BE2C (cell line): ENCODE results near the gene LRG1.
A peak's percentile ranks its signal among the peaks of the same experiment; 100 is the strongest.

ENCODE experiments used
- DNase-seq: peaks from one replicate; pipeline ENCODE4 v3.0.0-alpha.2; 2020
- H3K27me3 ChIP-seq: fragments of 250-450 bp; sonication (Bioruptor Pico); 2 replicates; pipeline ENCODE4 v1.5.1; 2020; ENCODE audit warnings: mild to moderate bottlenecking
- H3K36me3 ChIP-seq: fragments of 250-450 bp; sonication (Bioruptor Pico); 2 replicates; pipeline ENCODE4 v1.5.1; 2020; ENCODE audit warnings: mild to moderate bottlenecking
- H3K4me1 ChIP-seq: fragments of 250-450 bp; sonication (Bioruptor Pico); 2 replicates; pipeline ENCODE4 v1.5.1; 2020
- H3K4me3 ChIP-seq: 2 replicates; pipeline ENCODE4 v1.5.1; 2011; ENCODE audit warnings: low read depth, low read length
- H3K9me3 ChIP-seq: fragments of 250-450 bp; sonication (Bioruptor Pico); 2 replicates; pipeline ENCODE4 v1.5.1; 2020
- CTCF ChIP-seq: IDR thresholded peaks from 2 replicates; pipeline ENCODE4 v1.5.1; 2012; ENCODE audit warnings: mild to moderate bottlenecking, low read depth, low read length

The LRG1 gene

GRCh38 chr19:4513248-4513647, 26.6 kb downstream of the LRG1 start:
- Histone ChIP-seq H3K9me3 (no peaks in the 10 kb centered on the region), H3K4me3 (no peak overlapping the region), H3K36me3 (no peaks in the 10 kb centered on the region), H3K27me3 (no peaks in the 10 kb centered on the region), H3K4me1 (no peaks in the 10 kb centered on the region)
- no peak for TF ChIP-seq CTCF
- DNase-seq, result no peak

- H3K36me3 ChIP-seq, result no peaks in the 10 kb centered on the region
- H3K27me3 ChIP-seq, result no peaks in the 10 kb centered on the region
- DNase-seq, result no peak
- H3K4me1 ChIP-seq, result no peaks in the 10 kb centered on the region
- TF ChIP-seq CTCF, result no peak
- H3K4me3 ChIP-seq, result no peak overlapping the region
- H3K9me3 ChIP-seq, result no peaks in the 10 kb centered on the region
These were observed 27.8 kb downstream of the LRG1 start for GRCh38 chr19:4512070-4512469.

- no peak overlapping the region for H3K4me3 ChIP-seq
- no peak for DNase-seq
- no peaks in the 10 kb centered on the region for H3K4me1 ChIP-seq
- no peak for TF ChIP-seq CTCF
- no peaks in the 10 kb centered on the region for H3K27me3 ChIP-seq
- no peaks in the 10 kb centered on the region for H3K36me3 ChIP-seq
- no peaks in the 10 kb centered on the region for H3K9me3 ChIP-seq
These were observed 28.4 kb downstream of the LRG1 start for GRCh38 chr19:4511300-4512054.

GRCh38 chr19:4510435-4511255, 29.2 kb downstream of the LRG1 start:
- no peak for DNase-seq
- no peaks in the 10 kb centered on the region for H3K36me3 ChIP-seq
- no peak for TF ChIP-seq CTCF
- no peaks in the 10 kb centered on the region for H3K4me1 ChIP-seq
- H3K4me3 ChIP-seq, result no peak overlapping the region
- H3K9me3 ChIP-seq, result no peaks in the 10 kb centered on the region
- no peaks in the 10 kb centered on the region for H3K27me3 ChIP-seq

GRCh38 chr19:4508698-4509097, 31.1 kb downstream of the LRG1 start:
- Histone ChIP-seq H3K9me3 (no peaks in the 10 kb centered on the region), H3K4me3 (no peak overlapping the region), H3K4me1 (no peaks in the 10 kb centered on the region), H3K36me3 (peaks cover 6% of the 10 kb centered on the region), H3K27me3 (no peaks in the 10 kb centered on the region)
- DNase-seq, result peak; percentile 55
- TF ChIP-seq CTCF, result no peak

GRCh38 chr19:4507804-4508203, 32.0 kb downstream of the LRG1 start:
- TF ChIP-seq CTCF, result no peak
- no peak overlapping the region for H3K4me3 ChIP-seq
- H3K36me3 ChIP-seq, result peaks cover 6% of the 10 kb centered on the region
- H3K27me3 ChIP-seq, result no peaks in the 10 kb centered on the region
- no peak for DNase-seq
- H3K9me3 ChIP-seq, result no peaks in the 10 kb centered on the region
- no peaks in the 10 kb centered on the region for H3K4me1 ChIP-seq
